Cerebellar nuclear complex (tissue), 1 donor: ENCODE data around the gene DPYD.

Experiments
- DNase-seq, 2 experiments: peaks; one replicate each; lab custom pipeline; 2025; lab: John Stamatoyannopoulos, UW

DPYD gene

GRCh38 chr1:97202481-97203380 lies 718.1 kb downstream of the DPYD start:
- no peak for DNase-seq

GRCh38 chr1:97201641-97202040 lies 719.2 kb downstream of the DPYD start:
- DNase-seq = no peak

- DNase-seq = no peak
Observed at GRCh38 chr1:97200595-97200994, 720.2 kb downstream of the DPYD start.

GRCh38 chr1:97196825-97197516 lies 723.9 kb downstream of the DPYD start:
- no peak for DNase-seq

GRCh38 chr1:97192872-97193572 lies 727.8 kb downstream of the DPYD start:
- no peak for DNase-seq

DNA sequence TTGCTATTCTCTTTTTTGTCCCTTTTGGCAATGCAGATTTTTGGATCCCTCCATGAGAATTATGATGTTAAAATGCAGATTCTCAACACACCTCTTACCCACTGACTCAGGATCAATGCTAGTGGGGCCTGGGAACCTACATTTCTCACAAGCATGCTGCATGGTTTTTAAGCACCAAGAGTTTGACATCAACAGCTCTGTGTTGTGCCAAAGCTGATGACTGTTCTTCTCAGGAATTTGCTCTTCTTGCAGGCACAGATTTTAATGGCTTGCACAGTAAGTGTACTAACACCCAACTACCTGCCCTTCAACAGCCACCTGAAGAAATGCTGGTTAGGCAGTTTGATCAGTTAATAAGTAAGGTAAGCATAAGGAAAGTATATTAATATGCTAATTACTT lies 730.5 kb downstream of the DPYD start:
- DNase-seq = no peak

- no peak for DNase-seq
Observed at GRCh38 chr1:97186381-97186780, 734.5 kb downstream of the DPYD start.

DNA sequence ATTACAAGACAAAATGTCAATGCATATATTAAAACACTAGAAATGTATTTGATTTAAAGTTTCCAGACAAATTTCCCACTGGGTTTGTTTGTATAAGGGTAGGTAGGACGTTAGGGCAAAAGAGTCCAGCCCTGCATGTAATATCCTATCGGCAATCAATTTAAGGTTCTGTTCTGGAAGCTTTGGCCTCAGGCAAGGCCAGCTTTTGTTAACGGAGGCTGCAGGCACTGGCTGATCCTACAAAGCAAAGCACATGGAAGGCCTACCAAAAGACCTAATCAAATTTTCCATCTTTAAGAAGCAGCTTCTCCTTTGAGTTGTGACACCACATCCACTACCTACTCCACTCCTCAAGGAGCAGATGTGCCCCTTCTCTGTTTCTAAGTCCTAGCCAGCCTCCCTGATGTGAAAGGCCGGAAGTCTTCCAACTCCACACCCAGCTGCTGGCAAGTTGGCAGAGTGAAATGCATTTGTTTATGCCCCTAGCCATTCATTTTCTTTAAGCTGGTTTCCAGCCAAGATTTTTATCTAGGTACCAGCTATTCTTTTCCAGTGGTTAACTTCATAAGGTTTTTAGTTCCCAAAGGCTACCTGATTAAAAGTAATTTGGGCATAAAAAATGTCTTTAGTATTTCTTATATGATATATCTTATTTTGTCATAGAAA lies 746.7 kb downstream of the DPYD start:
- no peak for DNase-seq

DNA sequence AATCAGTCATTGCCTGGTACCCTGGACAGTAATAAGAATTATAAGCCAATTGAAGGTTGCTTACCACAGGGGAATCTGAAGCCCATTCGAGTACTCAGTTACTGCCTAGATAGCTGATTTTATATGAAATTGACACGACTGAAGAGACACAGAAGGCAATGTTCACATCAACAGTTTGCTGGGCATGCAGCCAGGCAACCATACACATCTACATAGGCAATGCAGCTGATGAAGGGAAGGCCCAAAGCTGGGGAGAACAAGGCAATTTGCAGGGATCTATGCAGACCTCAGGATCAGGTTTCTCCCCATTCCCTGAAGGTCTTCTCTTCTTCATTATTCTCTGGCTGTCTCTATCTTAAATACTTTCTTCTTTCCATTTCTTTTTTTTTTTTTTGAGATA lies 750.5 kb downstream of the DPYD start:
- DNase-seq = no peak

- DNase-seq = no peak
Observed at GRCh38 chr1:97168056-97168455, 752.8 kb downstream of the DPYD start.

GRCh38 chr1:97167246-97167645 lies 753.6 kb downstream of the DPYD start:
- DNase-seq = no peak

- DNase-seq = no peak
Observed at GRCh38 chr1:97166626-97167025, 754.2 kb downstream of the DPYD start.

GRCh38 chr1:97164276-97164639 lies 756.6 kb downstream of the DPYD start:
- DNase-seq = no peak

DNA sequence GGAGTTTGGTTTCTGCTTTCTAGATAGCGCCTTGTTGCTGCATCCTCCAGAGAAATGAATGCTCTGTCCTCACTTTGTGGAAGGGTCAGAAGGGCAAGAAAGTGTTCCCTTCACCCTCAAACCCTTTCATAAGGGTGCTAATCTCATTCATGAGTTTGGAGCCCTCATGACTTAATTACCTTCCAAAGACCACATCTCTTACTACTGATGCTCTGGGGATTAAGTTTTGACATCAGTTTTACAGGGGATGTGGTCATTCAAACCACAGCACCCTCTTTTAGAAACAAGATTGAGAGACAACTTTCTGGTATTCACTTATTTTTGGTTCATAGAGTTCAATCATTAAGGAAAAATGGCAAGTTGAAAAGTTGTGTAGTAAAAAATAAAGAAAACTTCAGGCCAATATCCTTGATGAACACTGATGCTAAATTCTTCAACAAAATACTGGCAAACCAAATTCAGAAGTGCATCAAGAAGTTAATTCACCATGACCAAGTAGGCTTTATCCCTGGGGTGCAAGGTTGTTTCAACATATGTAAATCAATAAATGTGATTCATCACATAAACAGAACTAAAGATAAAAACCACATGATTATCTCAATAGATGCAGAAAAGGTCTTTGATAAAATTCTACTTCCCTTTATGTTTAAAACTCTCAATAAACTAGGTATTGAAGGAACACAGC lies 757.1 kb downstream of the DPYD start:
- DNase-seq = no peak

- no peak for DNase-seq
Observed at GRCh38 chr1:97160818-97161217, 760.0 kb downstream of the DPYD start.

- DNase-seq = no peak
Observed at GRCh38 chr1:97159342-97159741, 761.5 kb downstream of the DPYD start.

- DNase-seq = no peak
Observed at GRCh38 chr1:97158691-97159096, 762.1 kb downstream of the DPYD start.

- no peak for DNase-seq
Observed at GRCh38 chr1:97157991-97158390, 762.8 kb downstream of the DPYD start.

- DNase-seq = no peak
Observed at GRCh38 chr1:97151651-97152050, 769.2 kb downstream of the DPYD start.

GRCh38 chr1:97145321-97145956 lies 775.4 kb downstream of the DPYD start:
- DNase-seq = no peak

DNA sequence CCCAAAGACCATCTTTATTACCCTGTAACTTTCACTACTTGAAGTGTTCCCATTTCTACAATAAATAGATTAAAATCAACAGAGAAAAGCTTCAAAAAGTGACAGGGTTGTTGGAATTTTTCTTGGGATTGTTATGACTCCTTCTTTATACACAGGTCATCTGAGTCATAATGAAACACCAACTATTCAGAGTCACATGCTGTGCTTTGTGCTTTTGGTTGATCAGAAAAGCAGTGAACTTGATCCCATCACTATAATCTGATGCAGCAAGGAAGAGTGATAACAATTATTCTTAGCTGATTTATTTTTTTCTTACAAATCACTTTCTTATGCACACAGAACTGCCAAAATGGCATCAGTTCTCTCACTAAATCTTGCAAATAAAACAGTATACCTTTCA lies 776.3 kb downstream of the DPYD start:
- DNase-seq = no peak
